ENCODE results near the gene DNAJC5G. TPM values are rescaled to one million over a fixed set of nuclear protein-coding genes. Genes with fewer than 3 reads are reported as not detected.
"Not testable (repeated sequence)": the region's sequence is repeated elsewhere in the genome, so short reads cannot be mapped to it uniquely, and the experiment has no call there.

DNAJC5G gene
- total RNA-seq, 1 donor from 2014 or later, result 1.5 TPM

DNA sequence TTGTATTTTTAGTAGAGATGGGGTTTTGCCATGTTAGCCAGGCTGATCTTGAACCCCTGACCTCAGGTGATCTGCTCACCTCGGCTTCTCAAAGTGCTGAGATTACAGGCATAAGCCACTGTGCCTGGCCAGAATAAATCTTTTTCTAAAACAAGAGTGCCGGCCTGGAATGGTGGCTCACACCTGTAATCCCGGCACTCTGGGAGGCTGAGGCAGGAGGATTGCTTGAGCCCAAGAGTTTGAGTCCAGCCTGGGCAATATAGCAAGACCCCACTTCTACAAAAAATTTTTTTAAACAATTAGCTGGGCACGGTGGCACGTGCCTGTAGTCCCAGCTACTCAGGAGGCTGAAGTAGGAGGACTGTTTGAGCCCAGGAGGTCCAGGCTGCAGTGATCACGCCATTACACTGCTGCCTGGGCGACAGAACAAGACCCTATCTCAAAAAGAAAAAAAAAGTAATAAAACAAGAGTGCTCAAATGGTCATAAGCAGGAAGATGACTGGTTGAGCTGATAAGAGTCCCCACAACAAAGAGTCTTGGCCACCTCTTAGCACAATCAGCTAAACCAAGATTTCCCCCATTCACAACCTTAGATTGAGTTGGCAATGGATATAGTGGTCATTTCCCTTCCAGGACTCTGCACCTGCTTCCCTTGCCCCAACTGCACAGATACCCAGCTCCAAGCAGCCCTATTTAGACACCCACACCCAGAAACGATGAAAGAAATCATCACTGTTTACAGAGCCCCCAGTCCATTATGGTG, 38.8 kb downstream of the DNAJC5G start:
- Histone ChIP-seq H3K36me3 (peaks cover 0 to 13% of the 10 kb centered on the region in 2 donors), H3K9me3 (no peaks in the 10 kb centered on the region), H3K27me3 (no peaks in the 10 kb centered on the region), H3K4me3 (no peak overlapping the region), H3K4me1 (no peaks in the 10 kb centered on the region), H3K27ac (no peak overlapping the region)
- intact Hi-C loops (cut with DNase I), result no loop called here
- no peak for TF ChIP-seq POLR2AphosphoS5 (IDR thresholded peaks at IDR 0.05; ENCODE audit: insufficient read depth in 1 of 2, low read depth in 1 of 2)
- TF ChIP-seq, protein P1, sequence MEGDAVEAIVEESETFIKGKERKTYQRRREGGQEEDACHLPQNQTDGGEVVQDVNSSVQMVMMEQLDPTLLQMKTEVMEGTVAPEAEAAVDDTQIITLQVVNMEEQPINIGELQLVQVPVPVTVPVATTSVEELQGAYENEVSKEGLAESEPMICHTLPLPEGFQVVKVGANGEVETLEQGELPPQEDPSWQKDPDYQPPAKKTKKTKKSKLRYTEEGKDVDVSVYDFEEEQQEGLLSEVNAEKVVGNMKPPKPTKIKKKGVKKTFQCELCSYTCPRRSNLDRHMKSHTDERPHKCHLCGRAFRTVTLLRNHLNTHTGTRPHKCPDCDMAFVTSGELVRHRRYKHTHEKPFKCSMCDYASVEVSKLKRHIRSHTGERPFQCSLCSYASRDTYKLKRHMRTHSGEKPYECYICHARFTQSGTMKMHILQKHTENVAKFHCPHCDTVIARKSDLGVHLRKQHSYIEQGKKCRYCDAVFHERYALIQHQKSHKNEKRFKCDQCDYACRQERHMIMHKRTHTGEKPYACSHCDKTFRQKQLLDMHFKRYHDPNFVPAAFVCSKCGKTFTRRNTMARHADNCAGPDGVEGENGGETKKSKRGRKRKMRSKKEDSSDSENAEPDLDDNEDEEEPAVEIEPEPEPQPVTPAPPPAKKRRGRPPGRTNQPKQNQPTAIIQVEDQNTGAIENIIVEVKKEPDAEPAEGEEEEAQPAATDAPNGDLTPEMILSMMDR (IDR thresholded peaks at IDR 0.05), result no peak
- no peak for DNase-seq (ENCODE audit: extremely low spot score in 2 of 2)

GRCh38 chr2:27314709-27315108, 39.5 kb downstream of the DNAJC5G start:
- H3K36me3 ChIP-seq, result peaks cover 0 to 9% of the 10 kb centered on the region in 2 donors
- DNase-seq (ENCODE audit: extremely low spot score in 2 of 2), result no peak
- H3K4me1 ChIP-seq, result no peaks in the 10 kb centered on the region
- intact Hi-C loops (cut with DNase I), result no loop called here
- no peaks in the 10 kb centered on the region for H3K9me3 ChIP-seq
- no peak overlapping the region for H3K27ac ChIP-seq
- H3K27me3 ChIP-seq, result no peaks in the 10 kb centered on the region
- H3K4me3 ChIP-seq, result no peak overlapping the region
- TF ChIP-seq POLR2AphosphoS5 (IDR thresholded peaks at IDR 0.05; ENCODE audit: insufficient read depth in 1 of 2, low read depth in 1 of 2), result no peak
- TF ChIP-seq, protein P1 (IDR thresholded peaks at IDR 0.05), result no peak
- TF ChIP-seq POLR2A (IDR thresholded peaks at IDR 0.05), result no peak

GRCh38 chr2:27315122-27315521, 39.9 kb downstream of the DNAJC5G start:
- TF ChIP-seq POLR2AphosphoS5 (IDR thresholded peaks at IDR 0.05; ENCODE audit: insufficient read depth in 1 of 2, low read depth in 1 of 2), result no peak
- TF ChIP-seq, protein P1 (IDR thresholded peaks at IDR 0.05), result no peak
- no peak for TF ChIP-seq POLR2A (IDR thresholded peaks at IDR 0.05)
- Histone ChIP-seq H3K4me1 (no peaks in the 10 kb centered on the region), H3K27ac (no peak overlapping the region), H3K9me3 (no peaks in the 10 kb centered on the region), H3K36me3 (peaks cover 0 to 7% of the 10 kb centered on the region in 2 donors), H3K27me3 (no peaks in the 10 kb centered on the region), H3K4me3 (no peak overlapping the region)
- intact Hi-C loops (cut with DNase I), result no loop called here
- DNase-seq (ENCODE audit: extremely low spot score in 2 of 2), result no peak

DNA sequence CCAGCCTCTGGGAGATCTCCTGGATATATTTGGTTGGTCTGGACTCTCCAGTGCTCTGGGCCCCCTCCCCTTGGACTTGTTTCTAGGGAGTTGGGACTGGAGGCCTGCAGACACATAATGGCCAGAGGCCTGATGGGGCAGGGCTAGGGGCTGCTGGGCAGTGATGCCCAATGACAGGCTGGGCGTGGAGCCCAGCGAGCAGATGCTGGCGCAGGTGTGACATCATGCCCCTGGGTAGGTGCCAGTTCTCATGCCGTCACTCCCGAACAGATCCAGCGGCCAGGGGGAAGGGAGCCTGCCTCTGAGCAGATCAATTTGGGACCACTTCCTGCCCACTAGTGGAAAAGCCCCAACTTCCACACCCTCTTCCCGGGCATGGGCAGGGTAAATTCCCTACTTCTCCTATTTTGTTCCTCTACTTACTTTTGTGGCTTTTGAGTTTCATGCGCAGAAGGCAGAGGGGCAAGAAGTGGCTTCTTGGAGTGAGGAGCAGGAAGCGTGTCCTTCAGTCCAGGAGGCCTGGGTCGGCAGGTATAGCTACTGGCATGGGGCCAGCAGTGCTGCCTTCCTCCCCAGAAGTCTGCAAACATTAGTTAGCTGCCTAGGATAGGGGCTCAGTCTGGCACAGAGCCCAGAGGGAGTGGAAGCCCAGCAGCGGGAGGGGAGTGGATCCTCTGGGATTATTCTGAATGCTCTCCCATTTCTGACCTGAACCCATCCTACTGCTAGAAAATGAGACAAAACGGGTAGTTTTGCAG, 41.6 kb downstream of the DNAJC5G start:
- intact Hi-C loops (cut with DNase I), result no loop called here
- TF ChIP-seq, protein P1 (IDR thresholded peaks at IDR 0.05), result no peak
- TF ChIP-seq POLR2AphosphoS5 (IDR thresholded peaks at IDR 0.05; ENCODE audit: insufficient read depth in 1 of 2, low read depth in 1 of 2), result no peak
- no peak for TF ChIP-seq POLR2A (IDR thresholded peaks at IDR 0.05)

GRCh38 chr2:27319839-27320238, 44.6 kb downstream of the DNAJC5G start:
- H3K27me3 ChIP-seq; H3K36me3 ChIP-seq; intact Hi-C loops (cut with DNase I); H3K9me3 ChIP-seq; H3K4me3 ChIP-seq; H3K27ac ChIP-seq; DNase-seq (ENCODE audit: extremely low spot score in 2 of 2): not testable (repeated sequence)
- peaks cover 28% of the 10 kb centered on the region for H3K4me1 ChIP-seq

More for the DNA sequence above, 41.6 kb downstream of the DNAJC5G start:
- H3K27ac ChIP-seq, result no peak overlapping the region
- no peaks in the 10 kb centered on the region for H3K9me3 ChIP-seq
- peaks cover 11% of the 10 kb centered on the region for H3K4me1 ChIP-seq
- H3K36me3 ChIP-seq, result no peaks in the 10 kb centered on the region
- no peak for DNase-seq (ENCODE audit: extremely low spot score in 2 of 2)
- H3K27me3 ChIP-seq, result no peaks in the 10 kb centered on the region
- H3K4me3 ChIP-seq, result no peak overlapping the region

All from vagina (tissue), 2 donors.